Measurements from ENCODE around the gene ANKRD28. TPM values are rescaled to one million over a fixed set of nuclear protein-coding genes. Genes with fewer than 3 reads are reported as not detected.

The ANKRD28 gene
- total and polyA plus RNA-seq, 2 of the 8 experiments (the other 6 are each of a cell fraction or from before 2014, with no cell fraction given) = 39.1 to 61.7 TPM

- no peak overlapping the region for H4K8ac ChIP-seq (ENCODE audit: extremely low read depth, insufficient read depth, low read length)
- H3K27ac ChIP-seq (ENCODE audit: low read depth, low read length) = no peak overlapping the region
- peaks cover 3% of the 10 kb centered on the region; the same call in 1 of the 2 replicates for H3K79me1 ChIP-seq (ENCODE audit: low read depth, low read length)
- no peak overlapping the region for H3K4me3 ChIP-seq (ENCODE audit: extremely low read depth in 1 of 4, insufficient read depth in 2 of 4, low read depth in 3 of 4, low read length in 4 of 4)
- no peak for DNase-seq (ENCODE audit: low read depth in 1 of 2, low spot score in 2 of 2)
- H4K5ac ChIP-seq (ENCODE audit: insufficient read length, low read depth, low read length) = no peak overlapping the region
- H2BK20ac ChIP-seq (ENCODE audit: low read length) = no peak overlapping the region
- H2BK15ac ChIP-seq (ENCODE audit: low read length) = no peak overlapping the region
- peaks cover 0 to 50% of the 10 kb centered on the region in 2 experiments; a peak in 2 of 4 replicates for H3K79me2 ChIP-seq (ENCODE audit: control insufficient read depth in 1 of 2, insufficient read depth in 2 of 2, low read length in 2 of 2)
- no peak for FAIRE-seq
- no peak overlapping the region for H3K56ac ChIP-seq (replicated peaks; ENCODE audit: insufficient read length, low read depth, low read length)
- no peak overlapping the region for H2AFZ ChIP-seq (ENCODE audit: low read length)
- no peak overlapping the region for H3K18ac ChIP-seq (ENCODE audit: extremely low read depth, low read length)
- H3K9ac ChIP-seq (replicated peaks in 1 of 4; ENCODE audit: extremely low read depth in 1 of 4, low read depth in 3 of 4, low read length in 3 of 4) = no peak overlapping the region
- ChIA-PET CTCF (ENCODE audit: partially characterized antibody) (interaction anchor here (1.5 to 3.1 kb wide), 2 partner anchors 12 to 41 kb away, joined by 5 to 15 read pairs; no protein-coding TSS in a partner anchor), POLR2A (ENCODE audit: partially characterized antibody) (interaction anchor here (1.0 kb wide), 1 partner anchor 20 kb away, joined by 4 read pairs; no protein-coding TSS in a partner anchor)
- no peaks in the 10 kb centered on the region for H3K23me2 ChIP-seq (ENCODE audit: low read depth, low read length)
- no peak for TF ChIP-seq ASH2L (IDR thresholded peaks at IDR 0.05; ENCODE audit: low read length)
- no peak for TF ChIP-seq CHD2 (IDR thresholded peaks at IDR 0.05; ENCODE audit: low read length)
- no peak for TF ChIP-seq EP300 (IDR thresholded peaks at IDR 0.05; ENCODE audit: borderline replicate concordance in 1 of 2, low read depth in 2 of 2, low read length in 2 of 2)
- TF ChIP-seq TCF12 (IDR thresholded peaks at IDR 0.05; ENCODE audit: low read depth, low read length) = no peak
- no peak for TF ChIP-seq TEAD4 (IDR thresholded peaks at IDR 0.05; ENCODE audit: low read depth, low read length)
- TF ChIP-seq GABPA (IDR thresholded peaks at IDR 0.05; ENCODE audit: borderline replicate concordance, insufficient read depth, low read length) = no peak
- no peak for TF ChIP-seq SUZ12 (IDR thresholded peaks at IDR 0.05; ENCODE audit: low read length)
- TF ChIP-seq POU5F1 (IDR thresholded peaks at IDR 0.05; ENCODE audit: low read depth, low read length) = no peak
- no peak for TF ChIP-seq BRCA1 (IDR thresholded peaks at IDR 0.05; ENCODE audit: low read depth, low read length)
- no peak for TF ChIP-seq BCL11A (IDR thresholded peaks at IDR 0.05; ENCODE audit: low read depth in 2 of 2, low read length in 2 of 2)
- H2BK120ac ChIP-seq (replicated peaks; ENCODE audit: low read depth, low read length) = no peak overlapping the region
- no peak overlapping the region for H3K4me2 ChIP-seq (ENCODE audit: insufficient read depth in 1 of 2, low read depth in 2 of 2, low read length in 2 of 2)
- H3K4ac ChIP-seq (replicated peaks; ENCODE audit: insufficient read length, low read depth, low read length) = no peak overlapping the region
- no peak overlapping the region for H3K14ac ChIP-seq (ENCODE audit: insufficient read length)
- H2BK12ac ChIP-seq (ENCODE audit: low read depth, low read length) = no peak overlapping the region
- no peaks in the 10 kb centered on the region for H4K20me1 ChIP-seq (replicated peaks in 1 of 2; ENCODE audit: control insufficient read depth in 1 of 2, insufficient read depth in 2 of 2, low read length in 2 of 2)
- H3K23ac ChIP-seq (ENCODE audit: insufficient read length) = no peak overlapping the region
- H2AK5ac ChIP-seq (ENCODE audit: low read depth, low read length) = no peak overlapping the region
- H2BK5ac ChIP-seq (ENCODE audit: low read depth, low read length) = no peak overlapping the region
- no peaks in the 10 kb centered on the region for H3K9me3 ChIP-seq (ENCODE audit: insufficient read depth in 2 of 2, low read depth in 1 of 2, low read length in 1 of 2)
- no peaks in the 10 kb centered on the region for H3K36me3 ChIP-seq (ENCODE audit: control insufficient read depth in 2 of 4, insufficient read depth in 4 of 4, low read length in 3 of 4)
- peaks cover 0 to 7% (median 4%) of the 10 kb centered on the region in 4 experiments; a peak in 4 of 7 replicates for H3K4me1 ChIP-seq (replicated peaks in 1 of 4; ENCODE audit: control insufficient read depth in 3 of 4, insufficient read depth in 4 of 4, low read length in 3 of 4)
- H3K27me3 ChIP-seq (replicated peaks in 1 of 4; ENCODE audit: control insufficient read depth in 3 of 4, extremely low read depth in 1 of 4, insufficient read depth in 3 of 4, low read length in 3 of 4) = no peaks in the 10 kb centered on the region
- H4K91ac ChIP-seq (replicated peaks; ENCODE audit: insufficient read length, low read length) = no peak overlapping the region
Measured at GRCh38 chr3:15800780-15801179, 3.0 kb upstream of the ANKRD28 start.
